HepG2 (cell line): ENCODE data around the gene OR4D9. TPM values are rescaled to one million over a fixed set of nuclear protein-coding genes. Genes with fewer than 3 reads are reported as not detected.
A peak's percentile ranks its signal among the peaks of the same experiment; 100 is the strongest.

ENCODE experiments used
- ARID5B ChIP-seq: IDR thresholded peaks from 2 replicates; pipeline ENCODE4 v1.4.0; 2020; ENCODE audit warnings: mild to moderate bottlenecking, missing genetic modification reagents
- ATM ChIP-seq: fragments of 450-650 bp; IDR thresholded peaks from 2 replicates; pipeline ENCODE4 v1.7.1; 2017; ENCODE audit warnings: mild to moderate bottlenecking, borderline replicate concordance
- BORCS8-MEF2B ChIP-seq: sonication (generic); formaldehyde crosslinking; IDR thresholded peaks from 2 replicates; pipeline ENCODE4 v1.8.0; 2022; ENCODE audit warnings: mild to moderate bottlenecking, missing genetic modification reagents
- CHD2 ChIP-seq: IDR thresholded peaks from 2 replicates; pipeline ENCODE4 v1.6.1; 2011; ENCODE audit warnings: low read depth, low read length, improper control_type of control experiment
- ELF1 ChIP-seq: sonication (generic); formaldehyde crosslinking; IDR thresholded peaks from 2 replicates; pipeline ENCODE4 v1.4.0; 2020; ENCODE audit warnings: missing genetic modification reagents
- ETS1 ChIP-seq: sonication (generic); formaldehyde crosslinking; IDR thresholded peaks from 2 replicates; pipeline ENCODE4 v1.4.0; 2020; ENCODE audit warnings: missing genetic modification reagents
- HINFP ChIP-seq: sonication (generic); formaldehyde crosslinking; IDR thresholded peaks from 2 replicates; pipeline ENCODE4 v1.4.0; 2020; ENCODE audit warnings: low read depth, mild to moderate bottlenecking, missing genetic modification reagents
- HNRNPLL ChIP-seq: fragments of 200-400 bp; formaldehyde crosslinking; IDR thresholded peaks from 2 replicates; pipeline ENCODE4 v1.6.1; 2017; ENCODE audit warnings: mild to moderate bottlenecking, low read depth, low read length; ENCODE audit not compliant: poor library complexity, severe bottlenecking
- NR2C2 ChIP-seq: sonication (generic); formaldehyde crosslinking; IDR thresholded peaks from 2 replicates; pipeline ENCODE4 v1.4.0; 2020; ENCODE audit warnings: missing genetic modification reagents, mild to moderate bottlenecking, moderate library complexity, borderline replicate concordance
- PAX8 ChIP-seq: sonication (generic); formaldehyde crosslinking; IDR thresholded peaks from 2 replicates; pipeline ENCODE4 v1.8.0; 2022; ENCODE audit warnings: mild to moderate bottlenecking, missing genetic modification reagents, borderline replicate concordance
- RAD21 ChIP-seq: fragments of 450-650 bp; formaldehyde crosslinking; IDR thresholded peaks from 2 replicates; pipeline ENCODE4 v1.5.0; 2020; ENCODE audit warnings: mild to moderate bottlenecking
- SNAPC2 ChIP-seq: sonication (generic); formaldehyde crosslinking; IDR thresholded peaks from 2 replicates; pipeline ENCODE4 v1.8.1; 2022; ENCODE audit warnings: mild to moderate bottlenecking, missing genetic modification reagents
- TRIM24 ChIP-seq: sonication (generic); formaldehyde crosslinking; IDR thresholded peaks from 2 replicates; pipeline ENCODE4 v1.8.0; 2022; ENCODE audit warnings: mild to moderate bottlenecking, missing genetic modification reagents
- ZEB1 ChIP-seq: IDR thresholded peaks from 2 replicates; pipeline ENCODE4 v1.6.1; 2012; ENCODE audit warnings: mild to moderate bottlenecking, low read depth, inconsistent platforms; ENCODE audit not compliant: insufficient replicate concordance
- ZNF143 ChIP-seq: sonication (generic); formaldehyde crosslinking; IDR thresholded peaks from 2 replicates; pipeline ENCODE4 v1.4.0; 2020; ENCODE audit warnings: missing genetic modification reagents
- ZNF230 ChIP-seq: sonication (generic); formaldehyde crosslinking; IDR thresholded peaks from 2 replicates; pipeline ENCODE4 v1.4.0; 2020; ENCODE audit warnings: mild to moderate bottlenecking, missing genetic modification reagents
- ZNF274 ChIP-seq: sonication (generic); formaldehyde crosslinking; IDR thresholded peaks from 2 replicates; pipeline ENCODE4 v1.5.1; 2020; ENCODE audit warnings: mild to moderate bottlenecking, missing genetic modification reagents
- ZNF282 ChIP-seq: fragments of 450-650 bp; IDR thresholded peaks from 2 replicates; pipeline ENCODE4 v1.6.1; 2018; ENCODE audit not compliant: partially characterized antibody
- ZNF597 ChIP-seq: sonication (generic); formaldehyde crosslinking; IDR thresholded peaks from 2 replicates; pipeline ENCODE4 v1.5.0; 2020; ENCODE audit warnings: missing genetic modification reagents
- ZNF629 ChIP-seq: sonication (generic); formaldehyde crosslinking; conservative IDR thresholded peaks from 2 replicates; pipeline ENCODE4 v1.5.0; 2020; ENCODE audit warnings: missing genetic modification reagents
- ZNF839 ChIP-seq: sonication (generic); formaldehyde crosslinking; IDR thresholded peaks from 2 replicates; pipeline ENCODE4 v1.4.0; 2020; ENCODE audit warnings: missing genetic modification reagents, mild to moderate bottlenecking, borderline replicate concordance
- polyA plus RNA-seq, 8 experiments: library from polyadenylated mRNA; depleted of rRNA in 3 of 8; stranded (reverse) in 7 of 8; unstranded in 1 of 8; fragments of >200 nt; fragmentation: Illumina TruSeq in 4 of 8; extraction: Trizol in 4 of 8; gene quantifications; 2 replicates each; pipeline versions ENCODE4 v1.2.1 to v1.2.3, GENCODE V29; 2011 to 2016; ENCODE audit warnings: low read depth in 4 of 8, missing spikeins in 1 of 8, mixed read lengths in 1 of 8; ENCODE audit not compliant: insufficient read depth in 1 of 8
- total RNA-seq, 5 experiments: library from RNA; depleted of rRNA; stranded (reverse); fragments of >200 nt; fragmentation: Illumina TruSeq; extraction: Trizol; gene quantifications; 2 replicates each; pipeline ENCODE4 v1.2.3, GENCODE V29; 2016; ENCODE audit warnings: low read depth in 1 of 5

The OR4D9 gene
- total and polyA plus RNA-seq, 2 of the 13 experiments (the other 11 are each of a cell fraction or from before 2014, with no cell fraction given): not detected

- TF ChIP-seq PAX8 (CRISPR knock-in tag): no peak
- TF ChIP-seq TRIM24: no peak
- no peak for TF ChIP-seq ELF1 (CRISPR knock-in tag)
- TF ChIP-seq CHD2: no peak
- no peak for TF ChIP-seq ZNF230 (CRISPR knock-in tag)
- no peak for TF ChIP-seq ETS1 (CRISPR knock-in tag)
- no peak for TF ChIP-seq HNRNPLL
- no peak for TF ChIP-seq ZNF274
- TF ChIP-seq ZEB1: no peak
- TF ChIP-seq ZNF282: no peak
- peak; percentile 56; the same call in 1 of the 2 replicates for TF ChIP-seq ARID5B (CRISPR knock-in tag)
- TF ChIP-seq NR2C2: no peak; the same call in 1 of the 2 replicates
- TF ChIP-seq ZNF143 (CRISPR knock-in tag): no peak
- no peak for TF ChIP-seq BORCS8-MEF2B (CRISPR knock-in tag)
- no peak for TF ChIP-seq ATM
- no peak for TF ChIP-seq ZNF597 (CRISPR knock-in tag)
- peak; percentile 50; the same call in 1 of the 2 replicates for TF ChIP-seq ZNF629 (CRISPR knock-in tag)
- no peak for TF ChIP-seq SNAPC2
- TF ChIP-seq ZNF839 (CRISPR knock-in tag): no peak
- TF ChIP-seq RAD21 (CRISPR knock-in tag): no peak
- TF ChIP-seq HINFP: no peak
These were observed 45.0 kb downstream of the OR4D9 start (continued) for GRCh38 chr11:59556115-59556916.
